ENCODE data around the gene KLHDC4. TPM values are rescaled to one million over a fixed set of nuclear protein-coding genes. Genes with fewer than 3 reads are reported as not detected.

KLHDC4 gene
- total and polyA plus RNA-seq, 2 donors (not counting 1 experiment from before 2014, with no cell fraction given), result 51.3 to 90.8 TPM

GRCh38 chr16:87710887-87711286 lies 54.9 kb downstream of the KLHDC4 start:
- ChIA-PET CTCF (interaction anchor here (0.7 kb wide), 1 partner anchor 8 kb away, joined by 3 read pairs; no protein-coding TSS in a partner anchor), POLR2A (no interaction called here)
- Mint-ChIP-seq H3K4me1 (peaks cover 5% of the 10 kb centered on the region), H3K27me3 (no peaks in the 10 kb centered on the region), H3K4me3 (no peak overlapping the region), H3K27ac (no peak overlapping the region), H3K9me3 (ENCODE audit: insufficient read depth) (no peaks in the 10 kb centered on the region)
- no peak for TF ChIP-seq CTCF (IDR thresholded peaks at IDR 0.05)
- no peak for TF ChIP-seq EZH2 (IDR thresholded peaks at IDR 0.05; ENCODE audit: borderline replicate concordance, insufficient read depth, low read depth, low read length, poor library complexity, severe bottlenecking)
- Histone ChIP-seq H4K20me1 (ENCODE audit: control insufficient read depth, insufficient read depth, low read length, poor library complexity, severe bottlenecking) (peaks cover 6% of the 10 kb centered on the region), H3K4me3 (ENCODE audit: control extremely low read depth in 1 of 5, extremely low read depth in 1 of 5, insufficient read depth in 1 of 5, low read depth in 2 of 5, low read length in 4 of 5) (no peak overlapping the region), H2AFZ (ENCODE audit: insufficient read depth, low read depth, low read length, poor library complexity, severe bottlenecking) (no peak overlapping the region), H3K36me3 (replicated peaks in 1 of 2; ENCODE audit: control extremely low read depth in 1 of 2, control insufficient read depth in 1 of 2, extremely low read depth in 1 of 2, insufficient read depth in 2 of 2, low read length in 1 of 2) (peaks cover 0 to 82% of the 10 kb centered on the region in 2 experiments), H3K27ac (ENCODE audit: low read length in 2 of 2) (no peak overlapping the region), H3K4me1 (ENCODE audit: control insufficient read depth in 2 of 2, insufficient read depth in 2 of 2, low read length in 2 of 2) (peaks cover 5 to 6% of the 10 kb centered on the region in 2 donors), H3K4me2 (replicated peaks; ENCODE audit: low read depth, low read length, poor library complexity, severe bottlenecking) (no peak overlapping the region), H3K9me3 (ENCODE audit: control extremely low read depth in 1 of 3, control insufficient read depth in 2 of 3, insufficient read depth in 1 of 3, low read length in 2 of 3) (no peaks in the 10 kb centered on the region), H3K79me2 (ENCODE audit: control insufficient read depth, insufficient read depth, low read length) (peaks cover 3% of the 10 kb centered on the region), H3K27me3 (replicated peaks in 1 of 4; ENCODE audit: control extremely low read depth in 1 of 4, control insufficient read depth in 3 of 4, insufficient read depth in 4 of 4, low read length in 3 of 4) (no peaks in the 10 kb centered on the region), H3K9ac (ENCODE audit: low read length) (no peak overlapping the region)
- 95% methylated on average over 12 of the region's 12 CpGs for WGBS (ENCODE audit: insufficient coverage)
- DNase-seq (no peak), ATAC-seq (ENCODE audit: low read depth) (no peak)
- intact Hi-C loops (cut with micrococcal nuclease), result no loop called here

- TF ChIP-seq EZH2 (IDR thresholded peaks at IDR 0.05; ENCODE audit: borderline replicate concordance, insufficient read depth, low read depth, low read length, poor library complexity, severe bottlenecking), result no peak
- no peak for TF ChIP-seq CTCF (IDR thresholded peaks at IDR 0.05)
- Mint-ChIP-seq H3K4me3 (no peak overlapping the region), H3K9me3 (ENCODE audit: insufficient read depth) (no peaks in the 10 kb centered on the region), H3K27me3 (no peaks in the 10 kb centered on the region), H3K4me1 (peaks cover 5% of the 10 kb centered on the region), H3K27ac (no peak overlapping the region)
- no peaks in the 10 kb centered on the region for H3K27me3 ChIP-seq (replicated peaks in 1 of 4; ENCODE audit: control extremely low read depth in 1 of 4, control insufficient read depth in 3 of 4, insufficient read depth in 4 of 4, low read length in 3 of 4)
- H3K4me1 ChIP-seq (ENCODE audit: control insufficient read depth in 2 of 2, insufficient read depth in 2 of 2, low read length in 2 of 2), result peaks cover 5 to 6% of the 10 kb centered on the region in 2 donors
- intact Hi-C loops (cut with micrococcal nuclease), result no loop called here
- ChIA-PET POLR2A (no interaction called here), CTCF (no interaction called here)
- 95% methylated on average over 12 of the region's 12 CpGs for WGBS (ENCODE audit: insufficient coverage)
- H3K9ac ChIP-seq (ENCODE audit: low read length), result no peak overlapping the region
- DNase-seq (no peak), ATAC-seq (ENCODE audit: low read depth) (no peak)
- H3K9me3 ChIP-seq (ENCODE audit: control extremely low read depth in 1 of 3, control insufficient read depth in 2 of 3, insufficient read depth in 1 of 3, low read length in 2 of 3), result no peaks in the 10 kb centered on the region
- H3K36me3 ChIP-seq (replicated peaks in 1 of 2; ENCODE audit: control extremely low read depth in 1 of 2, control insufficient read depth in 1 of 2, extremely low read depth in 1 of 2, insufficient read depth in 2 of 2, low read length in 1 of 2), result peaks cover 0 to 75% of the 10 kb centered on the region in 2 experiments
- H3K79me2 ChIP-seq (ENCODE audit: control insufficient read depth, insufficient read depth, low read length), result no peaks in the 10 kb centered on the region
- no peak overlapping the region for H3K4me3 ChIP-seq (ENCODE audit: control extremely low read depth in 1 of 5, extremely low read depth in 1 of 5, insufficient read depth in 1 of 5, low read depth in 2 of 5, low read length in 4 of 5)
- H3K4me2 ChIP-seq (replicated peaks; ENCODE audit: low read depth, low read length, poor library complexity, severe bottlenecking), result no peak overlapping the region
- H3K27ac ChIP-seq (ENCODE audit: low read length in 2 of 2), result no peak overlapping the region
- H2AFZ ChIP-seq (ENCODE audit: insufficient read depth, low read depth, low read length, poor library complexity, severe bottlenecking), result no peak overlapping the region
- H4K20me1 ChIP-seq (ENCODE audit: control insufficient read depth, insufficient read depth, low read length, poor library complexity, severe bottlenecking), result peaks cover 6% of the 10 kb centered on the region
Measured at GRCh38 chr16:87709677-87710076, 56.1 kb downstream of the KLHDC4 start.

All from B cell (primary cell).